Activated naive CD4-positive, alpha-beta T cell treated with anti-CD3 and anti-CD28 coated beads for 36 hours (primary cell): Measurements from ENCODE around the gene LRRC2. TPM values are rescaled to one million over a fixed set of nuclear protein-coding genes. Genes with fewer than 3 reads are reported as not detected.
"Not testable (repeated sequence)": the region's sequence is repeated elsewhere in the genome, so short reads cannot be mapped to it uniquely, and the experiment has no call there.

Experiments
- CTCF ChIA-PET: fragments of 350-600 bp; sonication (Branson Sonifier 250); formaldehyde crosslinking; loops from one replicate; lab custom pipeline; 2021; ENCODE audit warnings: antibody characterized with exemption; lab: Charles Lee
- DNase-seq: peaks from one replicate; pipeline ENCODE4 v3.0.0-alpha.2; 2020
- H3K27ac Mint-ChIP-seq: one replicate; pipeline ENCODE4 v1.8.0; 2021; ENCODE audit warnings: mild to moderate bottlenecking, mixed read lengths
- H3K27me3 Mint-ChIP-seq: one replicate; pipeline ENCODE4 v1.8.0; 2021; ENCODE audit warnings: low read depth, mixed read lengths
- H3K36me3 Mint-ChIP-seq: one replicate; pipeline ENCODE4 v1.8.0; 2021; ENCODE audit warnings: low read depth, mixed read lengths
- H3K4me1 Mint-ChIP-seq: one replicate; pipeline ENCODE4 v1.8.0; 2021; ENCODE audit warnings: low read depth, mixed read lengths
- H3K4me3 Mint-ChIP-seq: one replicate; pipeline ENCODE4 v1.8.0; 2021; ENCODE audit warnings: mild to moderate bottlenecking, moderate library complexity, mixed read lengths
- H3K9me3 Mint-ChIP-seq: one replicate; pipeline ENCODE4 v1.8.0; 2021; ENCODE audit warnings: mixed read lengths
- intact Hi-C: fragments of 100-400 bp; cut with micrococcal nuclease; formaldehyde crosslinking; loops from one replicate; pipeline ENCODE4 v1.15.1; 2023
- total RNA-seq, 2 experiments: library from RNA; stranded (reverse); gene quantifications; one replicate each; pipeline ENCODE4 v1.2.3, GENCODE V29; 2021

Gene LRRC2
- total RNA-seq, 2 experiments from 2014 or later = not detected

GRCh38 chr3:46537779-46538178 is 28.3 kb downstream of the LRRC2 start:
- intact Hi-C loops = loop anchor here (2.0 kb wide), 3 partner anchors 21 to 439 kb away; no protein-coding TSS in a partner anchor
- CTCF ChIA-PET = interaction anchor here (0.9 to 2.3 kb wide), 6 partner anchors 12 to 50 kb away, joined by 3 to 23 read pairs (median 5); no protein-coding TSS in a partner anchor
- Mint-ChIP-seq H3K36me3 (no peaks in the 10 kb centered on the region), H3K4me3 (no peak overlapping the region), H3K4me1 (peaks cover 58% of the 10 kb centered on the region), H3K27ac (no peak overlapping the region), H3K27me3 (no peaks in the 10 kb centered on the region), H3K9me3 (no peaks in the 10 kb centered on the region)
- no peak for DNase-seq

- DNase-seq = no peak
- H3K27me3 Mint-ChIP-seq = no peaks in the 10 kb centered on the region
- CTCF ChIA-PET = interaction anchor here (2.3 kb wide), 1 partner anchor 48 kb away, joined by 23 read pairs; no protein-coding TSS in a partner anchor
- H3K9me3 Mint-ChIP-seq = no peaks in the 10 kb centered on the region
- peaks cover 57% of the 10 kb centered on the region for H3K4me1 Mint-ChIP-seq
- H3K36me3 Mint-ChIP-seq = no peaks in the 10 kb centered on the region
- H3K4me3 Mint-ChIP-seq = no peak overlapping the region
- intact Hi-C loops = no loop called here
- no peak overlapping the region for H3K27ac Mint-ChIP-seq
Observed at GRCh38 chr3:46537316-46537715, 28.8 kb downstream of the LRRC2 start.

DNA sequence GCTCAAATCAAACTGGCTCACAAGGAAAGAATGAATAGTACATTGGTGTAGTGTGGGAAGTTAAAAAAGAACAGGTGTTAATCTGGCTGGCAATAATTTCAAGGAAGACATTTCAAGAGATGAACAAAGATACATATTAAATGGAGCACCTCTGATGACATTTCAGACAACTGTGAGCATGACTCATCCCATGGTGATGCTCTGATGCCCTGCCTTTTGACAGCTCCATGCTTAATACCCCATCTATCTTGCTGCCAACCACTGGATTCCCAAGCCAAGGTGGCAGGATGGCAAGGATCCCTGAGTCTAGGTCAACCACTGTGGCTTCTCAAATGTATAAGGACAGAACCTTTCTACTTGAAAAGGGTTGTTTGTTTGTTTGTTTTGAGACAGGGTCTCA is 29.3 kb downstream of the LRRC2 start:
- intact Hi-C loops = no loop called here
- Mint-ChIP-seq H3K4me3 (no peak overlapping the region), H3K36me3 (no peaks in the 10 kb centered on the region)

GRCh38 chr3:46535746-46536145 is 30.4 kb downstream of the LRRC2 start:
- Mint-ChIP-seq H3K36me3 (no peaks in the 10 kb centered on the region), H3K4me3 (no peak overlapping the region), H3K27me3 (no peaks in the 10 kb centered on the region), H3K9me3 (no peaks in the 10 kb centered on the region), H3K27ac (no peak overlapping the region), H3K4me1 (peaks cover 50% of the 10 kb centered on the region)
- DNase-seq = no peak
- CTCF ChIA-PET = no interaction called here
- intact Hi-C loops = no loop called here

More for the DNA sequence above, 29.3 kb downstream of the LRRC2 start:
- Mint-ChIP-seq H3K4me1 (peaks cover 54% of the 10 kb centered on the region), H3K9me3 (no peaks in the 10 kb centered on the region), H3K27ac (no peak overlapping the region), H3K27me3 (no peaks in the 10 kb centered on the region)
- peak; percentile 40 for DNase-seq
- CTCF ChIA-PET = no interaction called here

DNA sequence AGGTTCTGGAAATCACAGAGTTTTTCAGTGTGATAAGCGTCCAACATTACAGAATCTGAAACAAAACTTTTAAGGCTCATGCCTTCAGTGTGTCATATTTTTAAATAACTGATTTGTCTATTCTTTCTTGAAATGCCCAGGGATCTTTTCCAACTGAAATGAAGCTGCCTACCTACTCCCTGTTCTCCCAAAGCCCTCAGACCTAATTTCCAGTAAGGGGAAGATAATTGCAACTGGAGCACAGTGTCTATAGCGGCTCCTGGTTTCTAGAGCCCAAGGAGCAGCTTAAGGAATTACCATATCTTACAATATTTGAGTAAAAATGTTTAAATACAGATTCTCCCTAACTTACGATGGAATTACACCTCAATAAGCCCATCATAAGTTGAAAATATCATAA is 33.0 kb downstream of the LRRC2 start:
- CTCF ChIA-PET = interaction anchor here (0.5 to 2.1 kb wide), 4 partner anchors 9 to 97 kb away, joined by 3 to 12 read pairs (median 3); no protein-coding TSS in a partner anchor
- Mint-ChIP-seq H3K4me3 (no peak overlapping the region), H3K27me3 (no peaks in the 10 kb centered on the region), H3K4me1 (peaks cover 27% of the 10 kb centered on the region), H3K36me3 (no peaks in the 10 kb centered on the region), H3K9me3 (no peaks in the 10 kb centered on the region), H3K27ac (no peak overlapping the region)
- DNase-seq = no peak
- intact Hi-C loops = no loop called here

GRCh38 chr3:46527239-46527638 is 38.9 kb downstream of the LRRC2 start:
- Mint-ChIP-seq H3K36me3 (no peaks in the 10 kb centered on the region), H3K9me3 (no peaks in the 10 kb centered on the region), H3K4me3 (no peak overlapping the region), H3K27ac (no peak overlapping the region), H3K4me1 (peaks cover 3% of the 10 kb centered on the region), H3K27me3 (no peaks in the 10 kb centered on the region)
- intact Hi-C loops = no loop called here
- CTCF ChIA-PET = interaction anchor here (0.6 kb wide), 2 partner anchors 296 to 363 kb away, joined by 5 read pairs; no protein-coding TSS in a partner anchor
- no peak for DNase-seq

- no peak overlapping the region for H3K4me3 Mint-ChIP-seq
- CTCF ChIA-PET = no interaction called here
Observed at GRCh38 chr3:46524832-46525231, 41.3 kb downstream of the LRRC2 start.

GRCh38 chr3:46524008-46524407 is 42.1 kb downstream of the LRRC2 start:
- H3K4me3 Mint-ChIP-seq = no peak overlapping the region
- H3K27me3 Mint-ChIP-seq = no peaks in the 10 kb centered on the region
- DNase-seq = no peak
- no peaks in the 10 kb centered on the region for H3K9me3 Mint-ChIP-seq
- H3K4me1 Mint-ChIP-seq = peaks cover 3% of the 10 kb centered on the region
- CTCF ChIA-PET = no interaction called here
- no peaks in the 10 kb centered on the region for H3K36me3 Mint-ChIP-seq
- intact Hi-C loops = no loop called here
- H3K27ac Mint-ChIP-seq = no peak overlapping the region

More at GRCh38 chr3:46524832-46525231, 41.3 kb downstream of the LRRC2 start:
- Mint-ChIP-seq H3K36me3 (no peaks in the 10 kb centered on the region), H3K27me3 (no peaks in the 10 kb centered on the region), H3K4me1 (peaks cover 3% of the 10 kb centered on the region), H3K9me3 (no peaks in the 10 kb centered on the region), H3K27ac (no peak overlapping the region)
- intact Hi-C loops = no loop called here
- DNase-seq = no peak

DNA sequence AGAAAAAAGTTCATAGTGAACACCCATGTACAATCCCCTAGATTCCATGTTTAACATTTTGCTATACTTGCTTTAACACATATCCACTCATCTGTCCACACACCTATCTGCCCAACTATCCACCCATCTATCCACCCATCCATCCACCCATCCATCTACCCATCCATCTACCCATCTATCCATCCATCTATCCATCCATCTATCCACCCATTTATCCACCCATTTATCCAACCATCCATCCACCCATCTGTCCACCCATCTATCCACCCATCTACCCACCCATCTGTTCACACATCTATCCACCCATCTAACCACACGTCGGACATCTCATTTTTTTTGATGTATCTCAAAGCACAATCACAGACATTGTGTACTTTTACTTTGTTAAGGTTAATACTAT is 42.5 kb downstream of the LRRC2 start:
- H3K9me3 Mint-ChIP-seq = no peaks in the 10 kb centered on the region
- H3K27me3 Mint-ChIP-seq = no peaks in the 10 kb centered on the region
- no peak overlapping the region for H3K4me3 Mint-ChIP-seq
- no peak for DNase-seq
- H3K36me3 Mint-ChIP-seq = no peaks in the 10 kb centered on the region
- H3K4me1 Mint-ChIP-seq = peaks cover 3% of the 10 kb centered on the region
- H3K27ac Mint-ChIP-seq = no peak overlapping the region
- intact Hi-C loops = no loop called here
- CTCF ChIA-PET = no interaction called here

DNA sequence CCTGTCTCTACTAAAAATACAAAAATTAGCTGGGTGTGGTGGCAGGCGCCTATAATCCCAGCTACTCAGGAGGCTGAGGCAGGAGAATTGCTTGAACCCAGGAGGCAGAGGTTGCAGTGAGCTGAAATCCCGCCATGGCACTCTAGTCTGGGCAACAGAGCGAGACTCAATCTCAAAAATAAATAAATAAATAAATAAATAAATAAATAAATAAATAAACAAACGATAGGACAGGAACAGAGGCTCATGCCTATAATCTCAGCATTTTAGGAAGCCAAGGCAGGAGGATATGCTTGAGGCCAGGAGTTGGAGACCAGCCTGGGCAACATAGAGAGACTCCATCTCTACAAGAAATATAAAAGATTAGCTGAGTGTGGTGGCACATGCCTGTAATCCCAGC is 43.9 kb downstream of the LRRC2 start:
- H3K27me3 Mint-ChIP-seq, H3K36me3 Mint-ChIP-seq, H3K4me1 Mint-ChIP-seq, intact Hi-C loops, H3K4me3 Mint-ChIP-seq, H3K27ac Mint-ChIP-seq, H3K9me3 Mint-ChIP-seq, DNase-seq: not testable (repeated sequence)
- CTCF ChIA-PET = interaction anchor here (0.7 kb wide), 1 partner anchor 11 kb away, joined by 3 read pairs; no protein-coding TSS in a partner anchor

- intact Hi-C loops = no loop called here
- H3K27ac Mint-ChIP-seq = no peak overlapping the region
- no peaks in the 10 kb centered on the region for H3K9me3 Mint-ChIP-seq
- H3K4me1 Mint-ChIP-seq = no peaks in the 10 kb centered on the region
- no peaks in the 10 kb centered on the region for H3K27me3 Mint-ChIP-seq
- no peak overlapping the region for H3K4me3 Mint-ChIP-seq
- no peaks in the 10 kb centered on the region for H3K36me3 Mint-ChIP-seq
- no peak for DNase-seq
- CTCF ChIA-PET = no interaction called here
Observed at GRCh38 chr3:46521096-46521495, 45.0 kb downstream of the LRRC2 start.

DNA sequence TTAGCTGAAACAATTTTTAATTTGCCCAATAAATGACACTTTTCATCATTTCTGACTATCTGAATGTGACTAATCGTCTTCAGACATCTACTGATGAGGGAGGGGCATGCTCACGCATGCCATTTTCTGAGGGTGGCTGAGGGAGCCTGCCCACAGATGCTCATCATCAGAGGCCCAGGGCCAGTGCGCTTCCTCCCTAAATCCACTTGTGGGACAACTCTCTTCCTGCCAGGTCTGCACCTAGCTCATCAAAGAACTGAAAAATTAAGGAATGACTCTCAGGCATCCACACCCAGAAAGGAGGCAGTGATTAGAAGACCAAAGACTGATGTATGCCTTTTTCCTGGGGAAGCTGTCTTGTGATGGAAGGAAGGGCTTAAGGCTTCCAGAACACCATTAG is 45.6 kb downstream of the LRRC2 start:
- CTCF ChIA-PET = interaction anchor here (0.5 kb wide), 1 partner anchor 31 kb away, joined by 4 read pairs; no protein-coding TSS in a partner anchor
- Mint-ChIP-seq H3K4me3 (no peak overlapping the region), H3K27me3 (no peaks in the 10 kb centered on the region)

GRCh38 chr3:46519952-46520351 is 46.1 kb downstream of the LRRC2 start:
- Mint-ChIP-seq H3K27me3 (no peaks in the 10 kb centered on the region), H3K27ac (no peak overlapping the region), H3K4me1 (no peaks in the 10 kb centered on the region), H3K9me3 (no peaks in the 10 kb centered on the region), H3K36me3 (no peaks in the 10 kb centered on the region), H3K4me3 (no peak overlapping the region)
- intact Hi-C loops = no loop called here
- no peak for DNase-seq
- CTCF ChIA-PET = interaction anchor here (1.2 to 1.7 kb wide), 2 partner anchors 19 to 31 kb away, joined by 4 to 8 read pairs; no protein-coding TSS in a partner anchor

More for the DNA sequence above, 45.6 kb downstream of the LRRC2 start:
- no peaks in the 10 kb centered on the region for H3K4me1 Mint-ChIP-seq
- no peaks in the 10 kb centered on the region for H3K36me3 Mint-ChIP-seq
- no peaks in the 10 kb centered on the region for H3K9me3 Mint-ChIP-seq
- no peak for DNase-seq
- H3K27ac Mint-ChIP-seq = no peak overlapping the region
- intact Hi-C loops = no loop called here
